GM08714 (cell line): Measurements from ENCODE around the gene AGAP1.

Experiments used
- H3K4me3 ChIP-seq: fragments of 200-500 bp; sonication (Bioruptor generic); 2 replicates; pipeline ENCODE4 v1.5.1; 2014; ENCODE audit warnings: mild to moderate bottlenecking, low read length, inconsistent platforms
- ZNF274 ChIP-seq: IDR thresholded peaks from 2 replicates; pipeline ENCODE4 v1.6.1; 2012; ENCODE audit warnings: mild to moderate bottlenecking, low read depth, low read length

Gene AGAP1

DNA sequence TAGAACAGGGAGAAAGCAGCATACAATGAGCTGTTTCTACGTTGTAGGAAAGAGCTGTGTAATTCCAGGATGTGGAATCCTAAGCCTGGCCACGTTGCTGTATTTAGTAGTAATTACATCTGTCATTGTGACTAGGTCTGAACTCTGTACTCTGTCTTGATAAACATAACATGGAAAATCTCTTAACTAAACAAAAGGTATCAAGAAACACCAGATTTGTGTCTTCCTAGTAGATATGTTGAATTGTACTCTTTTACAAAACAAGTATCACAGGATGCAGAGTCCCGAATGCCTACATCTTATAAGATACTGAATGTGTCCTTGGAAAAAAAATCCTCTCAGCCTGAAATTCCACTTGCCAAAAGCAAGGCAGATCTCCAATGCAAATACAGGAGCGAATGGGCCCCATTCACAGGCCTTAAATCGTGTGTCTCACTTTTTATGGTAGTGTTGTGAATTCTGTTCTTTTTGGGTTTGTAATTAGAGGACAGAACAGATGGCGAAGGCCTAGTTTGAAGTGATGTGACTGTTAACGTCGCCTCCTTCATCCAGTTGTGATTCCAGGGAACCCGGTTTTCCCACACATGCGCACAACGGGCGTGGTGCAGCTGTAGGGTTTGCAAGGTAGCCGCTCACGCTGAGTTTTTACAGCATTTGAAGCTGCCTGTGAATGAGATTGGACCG is 427.8 kb downstream of the AGAP1 start:
- TF ChIP-seq ZNF274, result no peak
- no peak overlapping the region for H3K4me3 ChIP-seq

DNA sequence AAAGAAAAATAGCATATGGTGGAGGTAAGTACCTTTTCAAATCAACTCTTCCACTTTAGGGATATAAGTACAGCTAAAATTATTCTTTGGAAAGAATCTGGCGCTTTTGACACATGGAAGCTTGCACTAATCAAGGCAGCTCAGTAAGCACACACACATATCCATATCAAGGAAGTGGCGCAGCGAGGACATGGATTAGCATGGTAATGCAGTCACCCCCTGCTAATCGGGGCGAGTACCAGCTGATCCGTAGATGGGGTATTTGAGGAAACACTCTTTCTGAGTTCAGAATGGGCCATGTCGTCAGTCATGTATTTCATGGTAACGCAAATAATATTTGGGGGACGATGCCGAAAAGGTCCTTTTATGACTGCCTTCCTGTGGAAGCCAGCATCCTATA is 429.0 kb downstream of the AGAP1 start:
- no peak for TF ChIP-seq ZNF274
- no peak overlapping the region for H3K4me3 ChIP-seq

DNA sequence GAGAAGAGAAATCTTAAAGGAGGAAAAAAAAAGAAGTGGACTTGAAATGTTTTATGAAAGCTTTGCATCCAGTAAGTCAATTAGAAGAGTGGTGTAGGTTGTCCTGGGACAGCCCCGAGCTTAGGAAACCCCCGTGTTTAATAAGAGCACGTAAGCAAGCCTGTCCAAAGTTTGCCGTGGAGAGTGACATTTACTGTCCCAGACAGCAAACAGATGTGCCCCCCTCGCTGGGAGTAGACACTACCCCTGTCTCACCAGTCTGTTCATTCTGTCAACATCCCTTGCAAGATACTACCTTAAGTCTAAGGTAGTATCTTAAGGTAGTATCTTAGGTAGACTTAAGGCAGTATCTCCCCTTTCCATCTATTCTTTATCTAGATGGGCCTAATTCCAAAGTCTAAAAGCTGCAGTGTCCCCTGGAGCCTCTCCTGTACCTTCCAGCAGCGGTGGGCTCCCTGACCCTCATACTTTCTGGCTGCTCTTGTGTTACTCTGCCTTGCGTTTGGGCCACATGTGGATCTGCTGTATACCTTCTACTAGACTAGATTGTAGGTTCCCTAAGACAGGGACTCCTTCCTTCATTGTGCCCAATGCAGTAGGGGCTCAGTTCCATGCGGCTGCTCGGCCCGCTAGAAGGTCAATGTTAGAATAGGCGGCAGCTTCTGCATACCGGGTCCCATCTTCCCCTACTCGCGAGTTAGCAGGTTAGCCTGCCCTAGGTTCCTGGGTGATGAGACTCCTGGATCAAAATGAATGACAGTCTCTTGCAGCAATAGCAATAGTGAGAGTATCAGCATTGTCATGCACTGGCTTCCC is 430.2 kb downstream of the AGAP1 start:
- no peak for TF ChIP-seq ZNF274
- H3K4me3 ChIP-seq, result no peak overlapping the region

DNA sequence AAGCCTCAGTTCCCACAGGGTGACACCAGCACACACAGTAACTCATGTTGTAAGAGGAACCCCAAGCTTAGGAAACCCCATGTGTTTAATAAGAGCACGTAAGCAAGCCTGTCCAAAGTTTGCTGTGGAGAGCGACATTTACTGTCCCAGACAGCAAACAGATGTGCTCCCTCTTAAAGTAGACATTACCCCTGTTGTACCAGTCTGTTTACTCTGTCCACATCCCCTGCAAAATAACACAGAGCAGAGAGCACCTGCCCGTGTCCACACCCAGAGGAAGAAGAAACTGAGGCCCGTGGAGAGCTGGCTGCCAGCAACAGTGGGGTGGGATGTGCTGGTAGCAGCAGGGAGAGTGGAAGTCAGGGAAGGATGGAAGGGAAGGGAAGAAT is 430.8 kb downstream of the AGAP1 start:
- no peak for TF ChIP-seq ZNF274
- no peak overlapping the region for H3K4me3 ChIP-seq

DNA sequence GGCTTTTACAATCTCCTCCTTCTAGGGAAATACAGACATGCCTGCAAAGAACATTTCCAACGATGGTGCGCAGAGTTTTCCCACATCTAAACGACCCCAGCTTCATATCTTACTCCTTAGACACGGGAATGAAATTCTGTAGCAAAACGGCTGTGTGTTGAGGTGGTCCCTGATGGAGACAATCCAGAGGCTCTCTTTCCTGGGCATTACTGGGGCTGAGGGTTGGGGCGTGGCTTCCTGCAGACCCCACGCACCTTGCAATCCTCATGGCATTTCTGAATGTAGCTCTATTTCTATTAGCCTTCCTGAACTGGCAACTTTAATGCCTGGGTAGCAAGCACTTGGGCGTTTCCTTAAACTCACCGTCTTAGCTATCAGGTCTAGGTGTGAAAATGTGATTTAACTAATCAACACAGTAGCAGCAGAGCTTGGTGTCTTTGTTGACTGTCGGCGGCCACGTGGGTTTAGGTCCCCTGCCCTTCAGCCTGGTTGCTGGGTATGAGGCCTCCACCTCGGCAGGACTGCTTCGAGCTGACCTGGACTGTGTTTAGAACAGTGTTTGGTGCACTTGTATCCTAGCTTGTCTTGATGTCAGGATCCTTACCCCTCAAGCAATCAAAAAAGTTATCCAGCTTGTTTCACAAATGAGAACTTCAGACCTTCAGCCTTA is 431.5 kb downstream of the AGAP1 start:
- H3K4me3 ChIP-seq, result no peak overlapping the region
- no peak for TF ChIP-seq ZNF274

DNA sequence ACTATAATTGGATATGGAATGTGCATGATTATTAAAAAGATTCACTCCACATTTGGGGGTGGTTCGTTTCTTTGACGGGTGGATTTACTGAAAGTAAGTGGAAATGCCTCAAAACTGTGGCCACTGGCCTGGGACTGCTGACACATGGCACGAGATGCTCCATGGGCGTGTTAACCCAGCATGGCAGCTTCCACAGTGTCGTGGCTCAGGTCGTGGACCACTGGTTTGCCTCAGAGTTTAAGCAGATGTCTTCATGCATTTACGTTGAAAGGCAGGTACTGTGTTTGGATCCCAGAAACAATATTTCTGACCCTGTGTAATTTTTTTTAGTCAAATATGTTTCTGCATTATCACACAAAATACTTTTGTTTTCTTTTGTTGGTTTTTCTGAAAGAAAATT is 432.4 kb downstream of the AGAP1 start:
- no peak overlapping the region for H3K4me3 ChIP-seq
- no peak for TF ChIP-seq ZNF274

DNA sequence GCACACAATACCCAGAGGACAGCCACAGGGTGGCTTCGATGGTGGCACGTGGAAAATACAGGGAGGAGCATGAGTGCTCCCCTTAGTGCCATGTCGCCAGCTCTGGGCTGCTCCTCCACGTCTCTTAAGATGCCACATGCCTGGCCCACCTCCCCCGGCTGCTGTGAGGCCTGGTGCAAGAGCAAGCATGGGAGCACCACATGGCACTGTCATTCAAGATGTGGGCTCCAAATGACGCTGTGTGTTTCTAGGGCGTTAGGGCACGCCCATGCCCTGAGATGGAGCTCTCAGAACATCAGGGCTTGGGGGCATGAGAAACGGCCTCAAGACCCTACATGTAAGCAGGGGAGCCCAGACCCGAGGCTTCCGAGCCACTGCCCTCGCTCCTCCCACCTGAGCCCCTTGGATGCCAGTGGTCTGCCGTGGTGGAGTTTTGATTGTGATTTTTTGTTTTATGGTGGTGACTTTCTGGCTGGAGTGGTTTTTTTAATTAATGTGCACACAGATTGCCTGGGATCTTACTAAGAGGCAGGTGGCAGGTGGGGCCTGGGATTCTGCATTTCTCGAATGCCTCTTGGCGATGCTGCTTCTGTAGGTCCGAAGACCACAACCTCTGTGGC is 435.0 kb downstream of the AGAP1 start:
- H3K4me3 ChIP-seq, result no peak overlapping the region
- no peak for TF ChIP-seq ZNF274

DNA sequence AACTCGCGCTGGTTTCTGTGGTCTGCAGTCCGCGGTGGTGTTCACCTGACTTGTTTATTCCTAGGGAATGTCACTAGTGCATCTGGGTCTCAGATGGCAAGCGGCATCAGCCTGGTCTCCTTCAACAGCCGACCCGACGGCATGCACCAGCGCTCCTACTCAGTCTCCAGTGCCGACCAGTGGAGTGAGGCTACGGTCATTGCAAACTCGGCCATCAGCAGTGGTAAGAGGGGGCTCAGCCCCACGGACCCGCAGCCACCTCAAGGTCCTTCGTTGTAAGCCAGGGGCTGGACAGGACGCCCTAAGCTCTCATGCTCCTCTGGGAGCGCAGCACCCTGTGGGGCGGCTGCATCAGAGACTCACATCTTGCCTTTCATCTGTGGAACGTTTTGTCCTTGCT is 436.9 kb downstream of the AGAP1 start:
- H3K4me3 ChIP-seq, result no peak overlapping the region
- no peak for TF ChIP-seq ZNF274

DNA sequence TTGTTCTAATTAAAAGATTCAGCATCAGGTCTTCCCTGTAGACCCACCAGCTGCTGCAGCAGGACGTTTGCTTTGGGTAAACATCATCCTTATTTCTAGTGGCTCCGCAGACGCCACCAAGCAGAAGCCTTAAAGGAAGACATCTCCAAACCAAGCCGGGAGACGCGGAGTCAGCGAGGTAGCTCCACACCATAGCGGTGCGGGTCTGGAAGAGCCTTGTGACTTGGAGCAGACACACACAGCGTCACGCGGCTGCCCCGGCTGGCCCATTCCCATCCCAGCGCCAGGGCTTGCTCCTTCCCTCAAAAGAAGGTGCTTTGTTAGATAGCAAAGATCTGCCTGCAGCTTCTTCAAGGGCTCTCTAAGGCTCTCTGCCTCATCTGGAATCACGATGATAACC is 437.8 kb downstream of the AGAP1 start:
- H3K4me3 ChIP-seq, result no peak overlapping the region

DNA sequence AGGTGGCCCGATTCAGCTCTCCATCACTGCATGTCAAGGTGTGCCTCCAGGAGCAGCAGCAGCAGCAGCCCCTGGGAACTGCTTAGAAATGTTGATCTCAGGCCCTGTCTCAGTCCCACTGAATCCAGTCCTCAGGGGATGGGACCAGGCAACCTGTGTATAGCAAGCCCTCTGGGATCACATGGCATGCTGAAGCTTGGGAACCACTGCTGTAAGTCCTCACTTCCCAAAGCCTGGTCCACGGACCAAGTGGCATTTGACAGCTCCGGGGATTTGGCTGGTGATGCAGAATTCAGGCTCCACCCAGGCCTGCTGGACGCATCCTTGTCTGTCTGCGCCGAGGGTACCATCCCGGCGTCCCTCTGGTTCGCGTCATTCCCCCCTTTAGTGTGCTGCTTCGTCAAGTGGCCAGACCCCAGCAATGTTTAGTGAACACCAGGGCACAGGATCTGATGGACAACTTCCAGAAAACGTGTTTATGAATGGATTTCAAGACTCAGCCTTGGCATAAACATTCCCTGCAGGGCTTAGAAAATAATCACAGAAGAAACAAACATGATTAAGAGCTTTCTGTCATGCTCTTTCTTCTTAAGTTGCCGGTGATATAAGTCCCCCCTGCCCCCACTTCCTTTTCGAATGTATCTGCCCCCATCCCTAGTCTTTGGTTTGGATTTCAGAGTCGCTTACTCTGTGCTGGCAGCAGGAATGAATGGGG is 440.4 kb downstream of the AGAP1 start:
- no peak for TF ChIP-seq ZNF274
- no peak overlapping the region for H3K4me3 ChIP-seq

More for the DNA sequence above, 437.8 kb downstream of the AGAP1 start:
- TF ChIP-seq ZNF274, result no peak

DNA sequence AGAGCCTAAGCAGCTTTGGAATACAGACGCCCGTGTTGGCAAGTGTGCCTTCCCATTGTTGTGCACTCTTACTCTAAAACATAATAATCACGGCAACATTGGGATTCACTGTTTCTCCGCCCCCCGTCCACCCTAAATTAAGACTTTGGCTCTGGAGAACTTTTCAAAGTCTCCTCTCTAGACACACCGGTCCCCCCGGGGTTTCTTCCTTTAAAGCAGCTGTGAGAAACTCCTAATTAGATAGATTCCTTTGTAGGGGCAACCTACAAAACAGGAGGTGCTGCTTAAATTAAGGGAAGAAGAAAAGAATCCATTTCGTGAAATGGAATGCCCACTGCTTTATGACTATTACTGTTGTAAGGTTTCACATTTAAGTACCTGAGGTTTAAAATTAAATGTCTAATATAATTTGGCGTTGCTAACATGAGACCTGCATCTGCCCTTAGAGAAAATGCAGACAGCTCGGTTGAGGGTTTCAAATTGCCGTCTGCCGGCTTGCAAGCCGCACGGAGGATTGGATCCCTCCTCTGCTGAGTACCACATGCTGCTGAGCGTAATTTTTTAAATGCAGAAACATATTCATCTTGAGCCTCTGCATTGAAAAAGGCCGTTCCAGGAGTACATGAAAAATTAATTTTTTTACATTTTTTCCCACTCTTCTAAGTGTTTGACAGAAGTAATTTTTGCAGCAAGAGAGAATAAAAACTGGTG is 441.1 kb downstream of the AGAP1 start:
- no peak for TF ChIP-seq ZNF274
- H3K4me3 ChIP-seq, result no peak overlapping the region

DNA sequence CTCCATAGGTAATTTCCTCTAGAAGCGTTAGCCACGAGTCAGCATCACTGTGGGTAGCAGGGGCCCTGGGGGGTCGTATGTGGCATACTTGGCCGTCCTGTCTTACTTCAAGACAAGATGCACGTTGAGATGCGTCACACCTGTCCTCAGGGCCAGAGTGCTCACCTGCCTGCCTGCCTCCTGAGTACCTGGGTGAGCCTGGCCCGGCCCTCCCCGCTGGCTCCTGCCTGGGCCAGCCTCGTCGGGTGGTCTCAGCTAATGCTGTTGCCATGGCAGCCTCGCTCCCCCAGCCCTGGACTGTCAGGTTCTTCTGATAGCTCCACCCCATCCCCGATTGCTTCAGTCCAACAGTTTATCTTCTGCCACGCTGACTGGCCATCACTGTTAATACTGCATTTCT is 441.9 kb downstream of the AGAP1 start:
- TF ChIP-seq ZNF274, result no peak
- no peak overlapping the region for H3K4me3 ChIP-seq

DNA sequence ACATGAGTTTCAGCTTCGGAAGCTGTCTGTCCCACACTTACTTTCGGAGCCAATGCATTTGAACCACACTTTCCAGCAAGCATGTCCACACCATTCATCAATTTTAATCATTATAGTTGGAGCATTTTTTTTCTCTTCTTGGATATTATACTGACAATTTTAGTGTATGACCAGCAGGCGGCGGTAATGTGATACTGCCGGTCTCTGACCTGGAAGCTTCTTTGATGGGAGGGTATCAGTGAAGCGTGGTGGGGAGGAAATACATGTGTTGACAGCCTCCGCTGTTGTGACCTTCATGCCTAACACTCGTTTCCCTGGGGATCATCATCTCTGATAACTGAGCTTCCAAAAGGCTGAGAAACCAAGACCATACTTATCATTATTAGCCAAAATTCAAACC is 442.6 kb downstream of the AGAP1 start:
- TF ChIP-seq ZNF274, result no peak

More for the DNA sequence above, 442.6 kb downstream of the AGAP1 start:
- H3K4me3 ChIP-seq, result no peak overlapping the region
